ENCODE results near the gene PACSIN1.

DNA sequence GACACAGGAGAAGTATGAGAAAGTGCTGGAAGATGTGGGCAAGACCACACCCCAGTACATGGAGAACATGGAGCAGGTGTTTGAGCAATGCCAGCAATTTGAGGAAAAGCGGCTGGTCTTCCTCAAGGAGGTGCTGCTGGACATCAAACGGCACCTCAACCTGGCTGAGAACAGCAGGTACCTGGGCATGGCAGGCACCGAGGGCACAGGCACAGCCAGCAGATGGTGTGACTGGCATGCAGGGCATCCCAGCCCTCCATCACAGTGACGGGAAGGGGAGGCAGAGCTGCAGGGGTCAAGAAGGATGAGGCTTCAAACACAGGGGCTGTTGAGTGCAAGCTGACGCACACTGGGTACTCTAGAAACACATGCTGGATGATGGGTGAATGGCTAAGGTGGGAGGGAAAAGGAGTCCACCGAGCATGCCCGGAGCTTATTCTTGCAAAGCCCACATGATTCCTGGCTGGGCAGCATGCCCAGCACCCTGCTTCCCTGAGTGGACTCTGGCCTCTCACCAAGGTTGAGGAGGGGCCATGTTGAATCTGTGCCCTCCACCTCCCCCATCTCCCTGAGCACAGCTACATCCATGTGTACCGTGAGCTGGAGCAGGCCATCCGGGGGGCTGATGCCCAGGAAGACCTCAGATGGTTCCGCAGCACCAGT, 63.9 kb downstream of the PACSIN1 start:
- TF ChIP-seq, protein P1, sequence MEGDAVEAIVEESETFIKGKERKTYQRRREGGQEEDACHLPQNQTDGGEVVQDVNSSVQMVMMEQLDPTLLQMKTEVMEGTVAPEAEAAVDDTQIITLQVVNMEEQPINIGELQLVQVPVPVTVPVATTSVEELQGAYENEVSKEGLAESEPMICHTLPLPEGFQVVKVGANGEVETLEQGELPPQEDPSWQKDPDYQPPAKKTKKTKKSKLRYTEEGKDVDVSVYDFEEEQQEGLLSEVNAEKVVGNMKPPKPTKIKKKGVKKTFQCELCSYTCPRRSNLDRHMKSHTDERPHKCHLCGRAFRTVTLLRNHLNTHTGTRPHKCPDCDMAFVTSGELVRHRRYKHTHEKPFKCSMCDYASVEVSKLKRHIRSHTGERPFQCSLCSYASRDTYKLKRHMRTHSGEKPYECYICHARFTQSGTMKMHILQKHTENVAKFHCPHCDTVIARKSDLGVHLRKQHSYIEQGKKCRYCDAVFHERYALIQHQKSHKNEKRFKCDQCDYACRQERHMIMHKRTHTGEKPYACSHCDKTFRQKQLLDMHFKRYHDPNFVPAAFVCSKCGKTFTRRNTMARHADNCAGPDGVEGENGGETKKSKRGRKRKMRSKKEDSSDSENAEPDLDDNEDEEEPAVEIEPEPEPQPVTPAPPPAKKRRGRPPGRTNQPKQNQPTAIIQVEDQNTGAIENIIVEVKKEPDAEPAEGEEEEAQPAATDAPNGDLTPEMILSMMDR (IDR thresholded peaks at IDR 0.05; ENCODE audit: poor library complexity, severe bottlenecking), result no peak
- TF ChIP-seq RAD21 (conservative IDR thresholded peaks at IDR 0.05), result no peak
- TF ChIP-seq POLR2AphosphoS5 (IDR thresholded peaks at IDR 0.05), result no peak
- TF ChIP-seq EP300 (conservative IDR thresholded peaks at IDR 0.05; ENCODE audit: poor library complexity, severe bottlenecking), result no peak
- TF ChIP-seq MXI1 (conservative IDR thresholded peaks at IDR 0.05; ENCODE audit: poor library complexity, severe bottlenecking), result no peak
- no peak for TF ChIP-seq EZH2 (IDR thresholded peaks at IDR 0.05; ENCODE audit: borderline replicate concordance, insufficient read depth, low read length, poor library complexity, severe bottlenecking)
- TF ChIP-seq TAF1 (IDR thresholded peaks at IDR 0.05; ENCODE audit: low read depth), result no peak
